ENCODE data around the gene THAP4.
"Not testable (repeated sequence)": the region's sequence is repeated elsewhere in the genome, so short reads cannot be mapped to it uniquely, and the experiment has no call there.

Gene THAP4

DNA sequence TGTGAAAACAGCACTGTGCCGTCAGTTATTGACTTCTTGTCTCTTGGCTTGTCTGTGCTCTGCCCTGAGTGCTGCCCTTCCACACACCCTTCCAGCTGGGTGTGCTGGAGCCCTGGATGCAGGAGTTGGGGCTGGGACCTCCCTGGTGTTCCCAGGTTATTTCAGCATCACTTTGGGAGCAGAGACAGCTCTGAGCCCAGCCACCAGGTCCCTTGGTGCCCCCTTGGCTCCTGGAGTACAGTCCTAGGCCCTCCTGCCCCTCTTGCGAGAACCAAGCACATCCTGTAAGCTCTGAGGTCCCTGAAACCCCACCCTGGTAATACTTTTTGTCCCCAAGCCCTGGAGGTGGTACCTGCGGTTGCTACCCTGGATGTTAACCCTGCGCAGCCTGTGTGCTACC is 54.2 kb downstream of the THAP4 start:
- no peaks in the 10 kb centered on the region for H3K4me1 ChIP-seq (ENCODE audit: control insufficient read depth, low read depth, low read length)
- H3K36me3 ChIP-seq (ENCODE audit: control insufficient read depth, low read depth, low read length) = peaks cover 9% of the 10 kb centered on the region
- H3K9ac ChIP-seq (ENCODE audit: low read length) = no peak overlapping the region
- no peaks in the 10 kb centered on the region for H3K27me3 ChIP-seq (ENCODE audit: control insufficient read depth, insufficient read depth, low read length)
- peaks cover 15% of the 10 kb centered on the region for H3K9me3 ChIP-seq (ENCODE audit: control insufficient read depth, low read depth, low read length)
- H3K27ac ChIP-seq (ENCODE audit: low read length) = no peak overlapping the region
- H3K4me3 ChIP-seq (ENCODE audit: low read length) = no peak overlapping the region

GRCh38 chr2:241582328-241582727 is 54.6 kb downstream of the THAP4 start:
- Histone ChIP-seq H3K27me3 (ENCODE audit: control insufficient read depth, insufficient read depth, low read length) (no peaks in the 10 kb centered on the region), H3K27ac (ENCODE audit: low read length) (no peak overlapping the region), H3K36me3 (ENCODE audit: control insufficient read depth, low read depth, low read length) (peaks cover 9% of the 10 kb centered on the region), H3K4me1 (ENCODE audit: control insufficient read depth, low read depth, low read length) (no peaks in the 10 kb centered on the region), H3K9ac (ENCODE audit: low read length) (no peak overlapping the region), H3K9me3 (ENCODE audit: control insufficient read depth, low read depth, low read length) (peaks cover 11% of the 10 kb centered on the region), H3K4me3 (ENCODE audit: low read length) (no peak overlapping the region)

- H3K4me1 ChIP-seq (ENCODE audit: control insufficient read depth, low read depth, low read length) = no peaks in the 10 kb centered on the region
- no peaks in the 10 kb centered on the region for H3K27me3 ChIP-seq (ENCODE audit: control insufficient read depth, insufficient read depth, low read length)
- no peaks in the 10 kb centered on the region for H3K9me3 ChIP-seq (ENCODE audit: control insufficient read depth, low read depth, low read length)
- no peak overlapping the region for H3K4me3 ChIP-seq (ENCODE audit: low read length)
- H3K36me3 ChIP-seq (ENCODE audit: control insufficient read depth, low read depth, low read length) = peaks cover 7% of the 10 kb centered on the region
- no peak overlapping the region for H3K9ac ChIP-seq (ENCODE audit: low read length)
- no peak overlapping the region for H3K27ac ChIP-seq (ENCODE audit: low read length)
These were observed 57.7 kb downstream of the THAP4 start for GRCh38 chr2:241579281-241579680.

DNA sequence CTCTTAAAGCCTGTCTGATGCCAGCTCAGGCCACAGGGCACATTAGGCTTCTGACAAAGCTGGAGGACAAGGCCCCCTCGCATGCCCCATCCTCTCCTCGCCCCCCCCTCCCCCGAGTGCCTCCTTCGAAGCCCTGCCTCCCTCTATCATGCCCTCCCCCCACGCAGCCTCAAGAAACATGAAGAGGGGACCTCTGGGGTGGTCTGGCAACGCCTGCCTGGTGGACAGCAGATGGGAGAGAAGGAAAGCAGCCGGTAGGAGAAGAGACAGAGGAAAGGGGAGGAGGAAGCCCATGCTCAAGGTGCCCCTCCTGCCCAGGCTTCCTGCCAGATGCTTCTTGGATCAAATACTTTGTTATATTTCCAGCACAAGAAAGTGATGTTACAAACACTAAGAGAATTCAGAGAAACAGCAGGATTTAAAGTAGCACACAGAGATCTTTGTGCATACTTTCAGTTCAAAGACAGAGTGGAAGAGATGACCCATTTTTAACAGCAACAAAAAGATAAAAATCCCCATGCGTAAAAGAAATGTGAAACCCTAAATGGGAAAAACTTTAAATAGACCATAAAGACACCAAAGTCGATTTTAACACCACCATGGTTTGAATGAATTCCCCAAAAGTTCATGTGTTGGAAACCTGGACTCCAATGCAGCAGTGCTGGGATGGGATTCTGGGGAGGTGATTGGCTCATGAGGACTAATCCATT is 59.4 kb downstream of the THAP4 start:
- Histone ChIP-seq H3K4me3 (ENCODE audit: low read length) (no peak overlapping the region), H3K36me3 (ENCODE audit: control insufficient read depth, low read depth, low read length) (peaks cover 3% of the 10 kb centered on the region), H3K9ac (ENCODE audit: low read length) (no peak overlapping the region), H3K27ac (ENCODE audit: low read length) (no peak overlapping the region), H3K9me3 (ENCODE audit: control insufficient read depth, low read depth, low read length) (no peaks in the 10 kb centered on the region), H3K4me1 (ENCODE audit: control insufficient read depth, low read depth, low read length) (no peaks in the 10 kb centered on the region), H3K27me3 (ENCODE audit: control insufficient read depth, insufficient read depth, low read length) (no peaks in the 10 kb centered on the region)

DNA sequence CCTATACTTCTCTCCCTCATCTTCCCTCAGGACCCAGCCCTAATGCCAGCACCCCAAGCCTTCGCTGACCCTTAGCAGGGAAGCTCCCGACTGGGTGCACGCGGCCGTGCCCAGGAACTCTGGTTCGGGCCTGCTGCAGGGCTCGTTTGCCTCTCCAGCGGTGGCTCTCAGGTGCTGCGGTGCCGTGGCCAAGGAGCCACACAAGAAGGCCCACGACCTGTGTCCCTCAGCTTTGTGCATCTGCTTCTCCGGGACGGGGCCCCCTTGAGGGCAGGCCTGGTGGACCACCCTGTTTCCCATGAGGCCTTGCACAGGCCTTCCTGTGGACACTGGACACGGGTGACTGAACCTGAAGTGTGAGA is 60.7 kb downstream of the THAP4 start:
- Histone ChIP-seq H3K9me3 (ENCODE audit: control insufficient read depth, low read depth, low read length) (no peaks in the 10 kb centered on the region), H3K27ac (ENCODE audit: low read length) (no peak overlapping the region), H3K36me3 (ENCODE audit: control insufficient read depth, low read depth, low read length) (peaks cover 3% of the 10 kb centered on the region), H3K4me3 (ENCODE audit: low read length) (no peak overlapping the region), H3K27me3 (ENCODE audit: control insufficient read depth, insufficient read depth, low read length) (no peaks in the 10 kb centered on the region), H3K4me1 (ENCODE audit: control insufficient read depth, low read depth, low read length) (no peaks in the 10 kb centered on the region), H3K9ac (ENCODE audit: low read length) (no peak overlapping the region)

GRCh38 chr2:241575624-241576292 is 61.2 kb downstream of the THAP4 start:
- Histone ChIP-seq H3K27me3 (ENCODE audit: control insufficient read depth, insufficient read depth, low read length) (no peaks in the 10 kb centered on the region), H3K9ac (ENCODE audit: low read length) (no peak overlapping the region), H3K27ac (ENCODE audit: low read length) (no peak overlapping the region), H3K9me3 (ENCODE audit: control insufficient read depth, low read depth, low read length) (no peaks in the 10 kb centered on the region), H3K4me1 (ENCODE audit: control insufficient read depth, low read depth, low read length) (no peaks in the 10 kb centered on the region), H3K36me3 (ENCODE audit: control insufficient read depth, low read depth, low read length) (peaks cover 3% of the 10 kb centered on the region), H3K4me3 (ENCODE audit: low read length) (no peak overlapping the region)

GRCh38 chr2:241574911-241575623 is 61.9 kb downstream of the THAP4 start:
- Histone ChIP-seq H3K36me3 (ENCODE audit: control insufficient read depth, low read depth, low read length) (peaks cover 3% of the 10 kb centered on the region), H3K9ac (ENCODE audit: low read length) (no peak overlapping the region), H3K9me3 (ENCODE audit: control insufficient read depth, low read depth, low read length) (no peaks in the 10 kb centered on the region), H3K4me3 (ENCODE audit: low read length) (no peak overlapping the region), H3K27me3 (ENCODE audit: control insufficient read depth, insufficient read depth, low read length) (no peaks in the 10 kb centered on the region), H3K4me1 (ENCODE audit: control insufficient read depth, low read depth, low read length) (no peaks in the 10 kb centered on the region), H3K27ac (ENCODE audit: low read length) (no peak overlapping the region)

DNA sequence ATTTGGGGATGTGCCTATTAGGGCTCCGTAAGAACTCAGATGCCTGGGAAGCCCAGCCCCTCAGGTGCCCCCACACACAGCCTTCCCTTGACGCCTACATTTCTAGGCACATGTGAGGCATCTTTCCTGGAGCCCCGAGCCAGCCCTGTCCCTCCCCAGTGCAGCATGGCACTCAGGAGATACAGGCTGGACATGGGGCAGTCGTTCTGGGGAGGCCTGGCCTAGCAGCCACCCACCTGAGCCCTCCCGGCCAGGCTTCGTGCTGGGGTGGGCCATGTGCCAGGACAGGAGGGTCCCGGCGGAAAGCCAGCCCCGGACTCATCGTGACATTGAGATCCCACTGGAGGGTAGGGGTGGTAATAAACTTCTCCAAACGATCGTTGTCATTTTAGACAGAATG is 63.2 kb downstream of the THAP4 start:
- H3K27me3 ChIP-seq (ENCODE audit: control insufficient read depth, insufficient read depth, low read length) = no peaks in the 10 kb centered on the region
- H3K4me3 ChIP-seq (ENCODE audit: low read length) = no peak overlapping the region
- H3K9ac ChIP-seq (ENCODE audit: low read length) = no peak overlapping the region
- H3K36me3 ChIP-seq (ENCODE audit: control insufficient read depth, low read depth, low read length) = peaks cover 3% of the 10 kb centered on the region
- H3K9me3 ChIP-seq (ENCODE audit: control insufficient read depth, low read depth, low read length) = no peaks in the 10 kb centered on the region
- no peaks in the 10 kb centered on the region for H3K4me1 ChIP-seq (ENCODE audit: control insufficient read depth, low read depth, low read length)
- no peak overlapping the region for H3K27ac ChIP-seq (ENCODE audit: low read length)

DNA sequence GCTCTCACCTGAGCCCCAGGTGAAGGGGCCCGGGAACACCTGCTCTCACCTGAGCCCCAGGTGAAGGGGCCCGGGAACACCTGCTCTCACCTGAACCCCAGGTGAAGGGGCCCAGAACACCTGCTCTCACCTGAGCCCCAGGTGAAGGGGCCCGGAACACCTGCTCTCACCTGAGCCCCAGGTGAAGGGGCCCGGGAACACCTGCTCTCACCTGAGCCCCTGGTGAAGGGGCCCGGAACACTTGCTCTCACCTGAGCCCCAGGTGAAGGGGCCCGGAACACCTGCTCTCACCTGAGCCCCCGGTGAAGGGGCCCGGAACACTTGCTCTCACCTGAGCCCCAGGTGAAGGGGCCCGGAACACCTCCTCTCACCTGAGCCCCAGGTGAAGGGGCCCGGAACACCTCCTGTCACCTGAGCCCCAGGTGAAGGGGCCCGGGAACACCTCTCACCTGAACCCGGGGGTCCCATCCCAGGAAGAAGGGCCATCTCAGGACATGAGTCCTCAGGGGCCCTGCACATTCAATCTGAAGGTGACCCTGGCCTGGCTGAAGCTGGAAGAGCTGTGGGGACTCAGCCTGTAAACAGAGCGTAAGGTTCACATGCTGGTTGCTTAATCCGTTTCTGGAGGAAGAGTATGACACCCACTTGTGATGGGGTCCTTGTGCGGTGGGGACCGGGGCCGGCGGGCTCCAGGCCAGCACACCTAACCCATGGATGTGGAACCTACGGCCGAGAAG is 63.9 kb downstream of the THAP4 start:
- not testable (repeated sequence) for H3K4me3 ChIP-seq (ENCODE audit: low read length); H3K9me3 ChIP-seq (ENCODE audit: control insufficient read depth, low read depth, low read length); H3K27ac ChIP-seq (ENCODE audit: low read length); H3K27me3 ChIP-seq (ENCODE audit: control insufficient read depth, insufficient read depth, low read length); H3K9ac ChIP-seq (ENCODE audit: low read length); H3K4me1 ChIP-seq (ENCODE audit: control insufficient read depth, low read depth, low read length); H3K36me3 ChIP-seq (ENCODE audit: control insufficient read depth, low read depth, low read length)

DNA sequence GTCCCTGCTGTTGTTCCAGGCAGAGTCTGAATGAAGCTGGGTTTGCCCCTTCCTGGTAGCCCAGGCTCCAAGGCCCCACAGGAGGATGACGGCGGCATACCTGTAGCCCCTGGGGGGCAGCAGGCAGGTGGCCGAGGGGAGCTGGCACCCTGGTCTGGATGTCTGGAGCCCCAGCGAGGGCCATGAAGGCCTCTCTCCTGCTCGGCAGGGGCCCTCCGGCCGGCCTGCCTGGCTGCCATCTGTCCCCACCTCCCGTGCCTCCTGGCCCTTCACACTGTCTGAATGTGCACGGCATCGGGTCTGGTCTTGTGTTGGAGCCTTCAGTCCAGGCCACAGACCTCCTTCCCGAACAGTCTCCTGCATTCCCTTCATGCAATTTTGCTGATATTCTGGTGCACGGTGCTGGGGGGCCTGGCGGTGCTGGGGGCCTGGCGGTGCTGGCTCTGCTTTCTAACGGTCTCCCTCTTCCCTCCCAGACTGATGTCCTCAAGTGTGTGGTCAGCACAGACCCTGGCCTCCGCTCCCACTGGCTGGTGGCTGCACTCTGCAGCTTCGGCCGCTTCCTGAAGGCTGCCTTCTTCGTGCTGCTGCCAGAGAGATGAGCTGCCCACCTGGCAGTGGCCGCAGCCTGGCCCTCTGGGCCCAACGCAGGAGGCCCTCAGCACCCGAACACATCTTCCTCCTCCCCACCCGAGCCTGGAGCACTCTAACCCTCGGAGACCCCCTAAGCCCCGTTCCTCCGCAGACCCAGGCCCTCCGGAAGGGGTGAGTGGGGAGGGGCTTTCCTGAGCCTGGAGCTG is 64.9 kb downstream of the THAP4 start:
- Histone ChIP-seq H3K27me3 (ENCODE audit: control insufficient read depth, insufficient read depth, low read length) (no peaks in the 10 kb centered on the region), H3K27ac (ENCODE audit: low read length) (no peak overlapping the region), H3K9ac (ENCODE audit: low read length) (no peak overlapping the region)

More for the DNA sequence above, 64.9 kb downstream of the THAP4 start:
- Histone ChIP-seq H3K4me1 (ENCODE audit: control insufficient read depth, low read depth, low read length) (no peaks in the 10 kb centered on the region), H3K4me3 (ENCODE audit: low read length) (no peak overlapping the region), H3K9me3 (ENCODE audit: control insufficient read depth, low read depth, low read length) (no peaks in the 10 kb centered on the region), H3K36me3 (ENCODE audit: control insufficient read depth, low read depth, low read length) (peaks cover 3% of the 10 kb centered on the region)
